Body of pancreas (tissue), 4 donors: ENCODE data around the gene CRACDL.

Source experiments
- CTCF ChIP-seq, 7 experiments: fragments of 450-650 bp in 4 of 7; fragments of 200-600 bp in 3 of 7; sonication (generic) in 3 of 7; IDR thresholded peaks; one replicate each; pipeline ENCODE4 v1.5.1; 2016 to 2019; ENCODE audit warnings: antibody characterized with exemption in 7 of 7
- POLR2A ChIP-seq, 3 donors: fragments of 450-650 bp; IDR thresholded peaks; one replicate each; pipeline ENCODE4 v1.6.1; 2016; ENCODE audit warnings: antibody characterized with exemption in 3 of 3, mild to moderate bottlenecking in 2 of 3

- no peak for TF ChIP-seq CTCF (IDR thresholded peaks at IDR 0.05)
- no peak for TF ChIP-seq POLR2A (IDR thresholded peaks at IDR 0.05)
Observed at GRCh38 chr2:98931596-98931995, 4.4 kb downstream of the CRACDL start.
